ENCODE results near the gene NIT1. TPM values are rescaled to one million over a fixed set of nuclear protein-coding genes. Genes with fewer than 3 reads are reported as not detected.

NIT1 gene
- total and polyA plus RNA-seq, 12 donors = 72.2 to 147 (median 103) TPM

- Histone ChIP-seq H3K9me3 (replicated peaks in 1 of 3) (no peaks in the 10 kb centered on the region), H3K4me1 (replicated peaks in 1 of 2) (no peaks in the 10 kb centered on the region), H3K27me3 (no peaks in the 10 kb centered on the region), H3K36me3 (replicated peaks in 1 of 2) (no peaks in the 10 kb centered on the region), H3K27ac (no peak overlapping the region), H3K4me3 (no peak overlapping the region)
- WGBS, 4 donors = 86 to 94% (median 89%) methylated on average over 15 to 19 of the region's 19 CpGs
- DNase-seq = no peak
- intact Hi-C loops (cut with DNase I) = no loop called here
- no peak for TF ChIP-seq CTCF (IDR thresholded peaks at IDR 0.05)
- no peak for TF ChIP-seq POLR2A (IDR thresholded peaks at IDR 0.05)
Measured at GRCh38 chr1:161072751-161073449, 45.0 kb upstream of the NIT1 start.

GRCh38 chr1:161073474-161074121 is 44.3 kb upstream of the NIT1 start:
- WGBS, 4 donors = 33 to 80% (median 65%) methylated on average over 2 to 7 of the region's 7 CpGs
- TF ChIP-seq POLR2A (IDR thresholded peaks at IDR 0.05) = no peak
- no peak for TF ChIP-seq CTCF (IDR thresholded peaks at IDR 0.05)
- intact Hi-C loops (cut with DNase I) = no loop called here

GRCh38 chr1:161074676-161075368 is 43.1 kb upstream of the NIT1 start:
- H3K4me1 ChIP-seq (replicated peaks in 1 of 2) = no peaks in the 10 kb centered on the region
- H3K9me3 ChIP-seq (replicated peaks in 1 of 3) = no peaks in the 10 kb centered on the region
- WGBS, 4 donors = 78 to 90% (median 88%) methylated on average over 7 to 12 of the region's 12 CpGs
- no peaks in the 10 kb centered on the region for H3K27me3 ChIP-seq
- no peak overlapping the region for H3K27ac ChIP-seq
- H3K4me3 ChIP-seq = no peak overlapping the region
- intact Hi-C loops (cut with DNase I) = no loop called here
- TF ChIP-seq CTCF (IDR thresholded peaks at IDR 0.05) (no peak), POLR2A (IDR thresholded peaks at IDR 0.05) (no peak)
- H3K36me3 ChIP-seq (replicated peaks in 1 of 2) = no peaks in the 10 kb centered on the region
- DNase-seq = no peak

More at GRCh38 chr1:161073474-161074121, 44.3 kb upstream of the NIT1 start:
- no peak overlapping the region for H3K4me3 ChIP-seq
- H3K4me1 ChIP-seq (replicated peaks in 1 of 2) = no peaks in the 10 kb centered on the region
- H3K27me3 ChIP-seq = no peaks in the 10 kb centered on the region
- no peak overlapping the region for H3K27ac ChIP-seq
- H3K9me3 ChIP-seq (replicated peaks in 1 of 3) = no peaks in the 10 kb centered on the region
- H3K36me3 ChIP-seq (replicated peaks in 1 of 2) = no peaks in the 10 kb centered on the region
- DNase-seq = no peak

GRCh38 chr1:161076410-161076809 is 41.5 kb upstream of the NIT1 start:
- H3K27me3 ChIP-seq = no peaks in the 10 kb centered on the region
- H3K4me1 ChIP-seq (replicated peaks in 1 of 2) = no peaks in the 10 kb centered on the region
- TF ChIP-seq CTCF (IDR thresholded peaks at IDR 0.05) (no peak), POLR2A (IDR thresholded peaks at IDR 0.05) (no peak)
- DNase-seq = no peak
- no peak overlapping the region for H3K27ac ChIP-seq
- H3K36me3 ChIP-seq (replicated peaks in 1 of 2) = no peaks in the 10 kb centered on the region
- intact Hi-C loops (cut with DNase I) = no loop called here
- no peaks in the 10 kb centered on the region for H3K9me3 ChIP-seq (replicated peaks in 1 of 3)
- H3K4me3 ChIP-seq = no peak overlapping the region

Measured in adrenal gland (tissue), 12 donors.